ENCODE measurements around the gene LAMB1. TPM values are rescaled to one million over a fixed set of nuclear protein-coding genes. Genes with fewer than 3 reads are reported as not detected.

Gene LAMB1
- total RNA-seq, 1 experiment from 2014 or later = 32.0 TPM

- ChIA-PET POLR2A (no interaction called here), CTCF (no interaction called here), RAD21 (ENCODE audit: low non-redundant PET in 1 of 2, low total read pairs in 2 of 2, uncharacterized antibody in 2 of 2, unreplicated experiment in 2 of 2) (no interaction called here)
- Histone ChIP-seq H3K9ac (ENCODE audit: low read length) (no peak overlapping the region), H3K79me2 (ENCODE audit: insufficient read depth, low read length) (no peaks in the 10 kb centered on the region), H2AFZ (ENCODE audit: low read depth, low read length, poor library complexity, severe bottlenecking) (no peak overlapping the region), H3K9me2 (ENCODE audit: insufficient read depth) (no peaks in the 10 kb centered on the region), H3K4me1 (ENCODE audit: control insufficient read depth in 1 of 2, insufficient read depth in 2 of 2, low read length in 2 of 2) (peaks cover 0 to 11% of the 10 kb centered on the region in 2 experiments; a peak in 2 of 4 replicates), H3K36me3 (ENCODE audit: control insufficient read depth in 1 of 2, insufficient read depth in 2 of 2, low read length in 2 of 2) (no peaks in the 10 kb centered on the region), H3K27me3 (ENCODE audit: insufficient read depth, low read length) (no peaks in the 10 kb centered on the region; the same call in 1 of the 2 replicates), H3K9me3 (ENCODE audit: control insufficient read depth in 1 of 2, insufficient read depth in 1 of 2, low read depth in 1 of 2, low read length in 2 of 2) (no peaks in the 10 kb centered on the region), H4K20me1 (ENCODE audit: insufficient read depth) (no peaks in the 10 kb centered on the region), H3K27ac (ENCODE audit: low read depth, low read length) (no peak overlapping the region), H3K4me3 (replicated peaks in 1 of 2; ENCODE audit: low read depth in 1 of 2, low read length in 2 of 2) (no peak overlapping the region), H3K4me2 (ENCODE audit: low read length) (no peak overlapping the region)
- no peak for ATAC-seq
- intact Hi-C loops (cut with micrococcal nuclease) = no loop called here
- BruUV-seq (replicated peaks) = no TSS peak
- TF ChIP-seq SP1 (IDR thresholded peaks at IDR 0.05; ENCODE audit: low read depth) (no peak), YY1 (IDR thresholded peaks at IDR 0.05; ENCODE audit: extremely low read depth, insufficient replicate concordance, low read depth, low read length) (no peak), SRF (IDR thresholded peaks at IDR 0.05; ENCODE audit: low read depth) (no peak), ZBTB33 (IDR thresholded peaks at IDR 0.05; ENCODE audit: extremely low read depth, insufficient replicate concordance, low read length) (no peak)
- TF ChIP-seq, protein P1, sequence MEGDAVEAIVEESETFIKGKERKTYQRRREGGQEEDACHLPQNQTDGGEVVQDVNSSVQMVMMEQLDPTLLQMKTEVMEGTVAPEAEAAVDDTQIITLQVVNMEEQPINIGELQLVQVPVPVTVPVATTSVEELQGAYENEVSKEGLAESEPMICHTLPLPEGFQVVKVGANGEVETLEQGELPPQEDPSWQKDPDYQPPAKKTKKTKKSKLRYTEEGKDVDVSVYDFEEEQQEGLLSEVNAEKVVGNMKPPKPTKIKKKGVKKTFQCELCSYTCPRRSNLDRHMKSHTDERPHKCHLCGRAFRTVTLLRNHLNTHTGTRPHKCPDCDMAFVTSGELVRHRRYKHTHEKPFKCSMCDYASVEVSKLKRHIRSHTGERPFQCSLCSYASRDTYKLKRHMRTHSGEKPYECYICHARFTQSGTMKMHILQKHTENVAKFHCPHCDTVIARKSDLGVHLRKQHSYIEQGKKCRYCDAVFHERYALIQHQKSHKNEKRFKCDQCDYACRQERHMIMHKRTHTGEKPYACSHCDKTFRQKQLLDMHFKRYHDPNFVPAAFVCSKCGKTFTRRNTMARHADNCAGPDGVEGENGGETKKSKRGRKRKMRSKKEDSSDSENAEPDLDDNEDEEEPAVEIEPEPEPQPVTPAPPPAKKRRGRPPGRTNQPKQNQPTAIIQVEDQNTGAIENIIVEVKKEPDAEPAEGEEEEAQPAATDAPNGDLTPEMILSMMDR (IDR thresholded peaks at IDR 0.05 in 2 of 3, conservative IDR thresholded peaks at IDR 0.05 in 1 of 3; ENCODE audit: borderline replicate concordance in 1 of 3, insufficient read depth in 1 of 3, low read depth in 2 of 3, low read length in 2 of 3) = no peak
- no peak for DNase-seq (ENCODE audit: low read depth, low spot score)
These were observed 4.3 kb upstream of the LAMB1 start for GRCh38 chr7:108007261-108007660.

Measured in HCT116 (cell line).